A549 (cell line): ENCODE data around the gene BUD23. TPM values are rescaled to one million over a fixed set of nuclear protein-coding genes. Genes with fewer than 3 reads are reported as not detected.

ENCODE experiments used
- ATAC-seq, 2 experiments: fragments of 200-7000 bp in 1 of 2; fragments of >200 bp in 1 of 2; cut with Nextera tagmentation in 1 of 2; cut with Tn5 transposase in 1 of 2; 3 replicates each; pipeline versions ENCODE4 v1.8.0 to v1.9.1; 2018 to 2020; ENCODE audit warnings: mild to moderate bottlenecking in 1 of 2, moderate library complexity in 1 of 2
- CTCF ChIA-PET: fragments of 300-600 bp; sonication (Branson Sonifier 250); formaldehyde crosslinking; extraction: SDS; loops from one replicate; lab custom pipeline; 2021; ENCODE audit warnings: antibody characterized with exemption, inconsistent platforms; lab: Yijun Ruan, JAX
- POLR2A ChIA-PET: fragments of 350-600 bp; formaldehyde crosslinking; extraction: SDS; loops from one replicate; lab custom pipeline; 2021; ENCODE audit warnings: antibody characterized with exemption, inconsistent platforms; lab: Yijun Ruan, JAX
- DNase-seq, 2 experiments: peaks; one replicate each; pipeline versions ENCODE4 v3.0.0 to v3.0.0-alpha.2; 2011 to 2016; ENCODE audit warnings: low read depth in 1 of 2, low spot score in 1 of 2
- FAIRE-seq: peaks from 2 replicates; lab custom pipeline; 2011; peaks lifted over from hg19 to GRCh38; lab: Jason Lieb, UNC
- H3K27ac ChIP-seq, 2 experiments: fragments of >200 bp; sonication (Bioruptor Twin); formaldehyde crosslinking; 3 replicates each; pipeline ENCODE4 v1.5.1; 2016 to 2017
- H3K4me1 ChIP-seq: fragments of >200 bp; sonication (Bioruptor Twin); formaldehyde crosslinking; 3 replicates; pipeline ENCODE4 v1.6.1; 2016
- H3K4me2 ChIP-seq: fragments of >200 bp; sonication (Bioruptor Twin); formaldehyde crosslinking; 3 replicates; pipeline ENCODE4 v1.6.1; 2016
- H3K4me3 ChIP-seq: fragments of >200 bp; sonication (Bioruptor Twin); formaldehyde crosslinking; 3 replicates; pipeline ENCODE4 v1.5.1; 2016
- H3K9me3 ChIP-seq: fragments of >200 bp; sonication (Bioruptor Twin); formaldehyde crosslinking; 3 replicates; pipeline ENCODE4 v1.6.1; 2016
- BCL3 ChIP-seq: fragments of >200 bp; sonication (Bioruptor Twin); formaldehyde crosslinking; IDR thresholded peaks from 3 replicates; pipeline ENCODE4 v1.6.1; 2016
- CHD4 ChIP-seq: fragments of 200-600 bp; sonication (generic); IDR thresholded peaks from 2 replicates; pipeline ENCODE4 v1.6.1; 2016; ENCODE audit warnings: antibody characterized with exemption, mild to moderate bottlenecking, borderline replicate concordance
- EHMT2 ChIP-seq: fragments of 200-600 bp; sonication (generic); IDR thresholded peaks from 2 replicates; pipeline ENCODE4 v1.6.1; 2016; ENCODE audit warnings: antibody characterized with exemption, low read depth, mild to moderate bottlenecking, moderate library complexity
- ESRRA ChIP-seq: fragments of 150-350 bp; IDR thresholded peaks from 2 replicates; pipeline ENCODE4 v1.6.1; 2014; ENCODE audit warnings: mild to moderate bottlenecking, low read length, borderline replicate concordance
- FOSB ChIP-seq: fragments of 250-450 bp; sonication (Bioruptor Pico); IDR thresholded peaks from 2 replicates; pipeline ENCODE4 v1.5.0; 2020; ENCODE audit warnings: mild to moderate bottlenecking, moderate library complexity
- FOSL2 ChIP-seq, 2 experiments: fragments of 450-650 bp in 1 of 2; fragments of >200 bp in 1 of 2; sonication (Bioruptor Twin) in 1 of 2; formaldehyde crosslinking; IDR thresholded peaks; 2 replicates each; pipeline versions ENCODE4 v1.5.0 to v1.6.1; 2016 to 2020; ENCODE audit warnings: mild to moderate bottlenecking in 1 of 2, moderate library complexity in 1 of 2
- GATA3 ChIP-seq: IDR thresholded peaks from 2 replicates; pipeline ENCODE4 v1.6.1; 2012; ENCODE audit warnings: borderline replicate concordance
- HOXB13 ChIP-seq: fragments of 250-450 bp; sonication (Bioruptor Pico); IDR thresholded peaks from 2 replicates; pipeline ENCODE4 v1.5.0; 2020; ENCODE audit warnings: low read depth, mild to moderate bottlenecking, moderate library complexity
- HOXB5 ChIP-seq: fragments of 250-450 bp; sonication (Bioruptor Pico); IDR thresholded peaks from 2 replicates; pipeline ENCODE4 v1.5.0; 2020; ENCODE audit warnings: mild to moderate bottlenecking, moderate library complexity
- JUN ChIP-seq, 2 experiments: fragments of >200 bp; sonication (Bioruptor Twin); formaldehyde crosslinking; IDR thresholded peaks; 2 replicates in 1 of 2; 3 replicates in 1 of 2; pipeline ENCODE4 v1.6.1; 2016 to 2017
- KDM1A ChIP-seq: fragments of 200-600 bp; sonication (generic); IDR thresholded peaks from 2 replicates; pipeline ENCODE4 v1.6.1; 2016; ENCODE audit warnings: low read depth, mild to moderate bottlenecking
- KDM5A ChIP-seq: fragments of 200-600 bp; sonication (generic); IDR thresholded peaks from 2 replicates; pipeline ENCODE4 v1.6.1; 2016; ENCODE audit warnings: antibody characterized with exemption, mild to moderate bottlenecking
- NR3C1 ChIP-seq: fragments of >200 bp; sonication (Bioruptor Twin); formaldehyde crosslinking; IDR thresholded peaks from 3 replicates; pipeline ENCODE4 v1.6.1; 2017
- PHF8 ChIP-seq: fragments of 200-600 bp; sonication (generic); IDR thresholded peaks from 2 replicates; pipeline ENCODE4 v1.6.1; 2016; ENCODE audit warnings: low read depth, mild to moderate bottlenecking, antibody characterized with exemption, moderate library complexity, borderline replicate concordance
- POLR2AphosphoS2 ChIP-seq: conservative IDR thresholded peaks from 2 replicates; pipeline ENCODE4 v1.6.1; 2012; ENCODE audit warnings: low read length, improper control_type of control experiment, inconsistent platforms
- RAD21 ChIP-seq, 2 experiments: fragments of >200 bp in 1 of 2; sonication (Bioruptor Twin) in 1 of 2; formaldehyde crosslinking in 1 of 2; IDR thresholded peaks in 1 of 2; conservative IDR thresholded peaks in 1 of 2; 2 replicates in 1 of 2; 3 replicates in 1 of 2; pipeline ENCODE4 v1.6.1; 2012 to 2018; ENCODE audit warnings: inconsistent platforms in 1 of 2
- REST ChIP-seq: fragments of 200-600 bp; sonication (generic); IDR thresholded peaks from 2 replicates; pipeline ENCODE4 v1.6.1; 2016; ENCODE audit warnings: antibody characterized with exemption, mild to moderate bottlenecking, moderate library complexity
- SREBF2 ChIP-seq: fragments of 450-650 bp; IDR thresholded peaks from 2 replicates; pipeline ENCODE4 v1.6.1; 2014; ENCODE audit warnings: mild to moderate bottlenecking, moderate library complexity
- USF2 ChIP-seq: fragments of 450-650 bp; IDR thresholded peaks from 2 replicates; pipeline ENCODE4 v1.6.1; 2014; ENCODE audit warnings: antibody characterized with exemption
- ZNF302 ChIP-seq: fragments of 250-450 bp; sonication (Bioruptor Pico); IDR thresholded peaks from 2 replicates; pipeline ENCODE4 v1.9.0; 2021; ENCODE audit warnings: inconsistent platforms, mild to moderate bottlenecking, moderate library complexity
- ZSCAN20 ChIP-seq: fragments of 250-450 bp; sonication (Bioruptor Pico); IDR thresholded peaks from 2 replicates; pipeline ENCODE4 v1.8.0; 2022; ENCODE audit warnings: mild to moderate bottlenecking, moderate library complexity
- WGBS: methylation state at CpG from one replicate; pipeline ENCODE4 v1.1.6; 2017; ENCODE audit errors: missing lambda C conversion rate; 5-methylcytosine and 5-hydroxymethylcytosine counted together
- polyA plus RNA-seq, 4 experiments: library from polyadenylated mRNA; depleted of rRNA in 3 of 4; stranded (reverse); fragments of >200 nt; fragmentation: RNase III in 1 of 4; extraction: RNeasy Plus Mini Kit Qiagen cat#74134 plus additional on column Dnase treatment in 1 of 4; gene quantifications; 2 replicates in 3 of 4; 3 replicates in 1 of 4; pipeline ENCODE4 v1.2.3, GENCODE V29; 2011 to 2017
- TF ChIP-seq, protein P1 (sequence below): IDR thresholded peaks from 2 replicates; pipeline ENCODE4 v1.6.1; 2012
- TF ChIP-seq, protein P2 (sequence below): fragments of 250-450 bp; sonication (Bioruptor Pico); IDR thresholded peaks from 2 replicates; pipeline ENCODE4 v1.5.0; 2021; ENCODE audit warnings: mild to moderate bottlenecking, moderate library complexity, borderline replicate concordance
- TF ChIP-seq, protein P3 (sequence below): fragments of 250-450 bp; sonication (Bioruptor Pico); IDR thresholded peaks from 2 replicates; pipeline ENCODE4 v1.5.0; 2020; ENCODE audit warnings: low read depth, mild to moderate bottlenecking, moderate library complexity

The BUD23 gene
- polyA plus RNA-seq, 2 of the 4 experiments (the other 2 are of a cell fraction) = 134 to 161 TPM

- Histone ChIP-seq H3K9me3 (no peaks in the 10 kb centered on the region), H3K4me3 (no peak overlapping the region), H3K4me1 (peaks cover 60% of the 10 kb centered on the region), H3K4me2 (0 out of 3 replicates have a peak overlapping the region, but pooled peaks have one; percentile 7), H3K27ac (peak overlapping the region; percentile 42 to 99; a peak in 5 of 6 replicates)
- ChIA-PET CTCF (interaction anchor here (2.3 to 10.0 kb wide), 6 partner anchors 8 to 93 kb away, joined by 17 to 139 read pairs (median 52); partner anchors contain the start of gene STX1A), POLR2A (interaction anchor here (0.5 kb wide), 1 partner anchor 12 kb away, joined by 4 read pairs; no protein-coding TSS in a partner anchor)
- DNase-seq (no peak), FAIRE-seq (no peak), ATAC-seq (no peak)
- TF ChIP-seq RAD21 (conservative IDR thresholded peaks at IDR 0.05 in 1 of 2, IDR thresholded peaks at IDR 0.05 in 1 of 2) (no peak), KDM5A (no peak), HOXB5 (no peak), CHD4 (no peak), NR3C1 (no peak), POLR2AphosphoS2 (peak; percentile 46; the same call in 1 of the 2 replicates), SREBF2 (no peak), JUN (IDR thresholded peaks at IDR 0.05) (peak in 1 of 2 experiments; percentile 3; a peak in 1 of 5 replicates), ZSCAN20 (CRISPR knock-in tag) (no peak), USF2 (peak; percentile 60), GATA3 (no peak), ESRRA (no peak), FOSB (CRISPR knock-in tag) (no peak), BCL3 (no peak), FOSL2 (IDR thresholded peaks at IDR 0.05) (no peak), FOSL2 (CRISPR knock-in tag; IDR thresholded peaks at IDR 0.05) (no peak), EHMT2 (no peak), KDM1A (no peak)
- TF ChIP-seq, protein P1, sequence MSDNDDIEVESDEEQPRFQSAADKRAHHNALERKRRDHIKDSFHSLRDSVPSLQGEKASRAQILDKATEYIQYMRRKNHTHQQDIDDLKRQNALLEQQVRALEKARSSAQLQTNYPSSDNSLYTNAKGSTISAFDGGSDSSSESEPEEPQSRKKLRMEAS = no peak
- TF ChIP-seq, protein P2, sequence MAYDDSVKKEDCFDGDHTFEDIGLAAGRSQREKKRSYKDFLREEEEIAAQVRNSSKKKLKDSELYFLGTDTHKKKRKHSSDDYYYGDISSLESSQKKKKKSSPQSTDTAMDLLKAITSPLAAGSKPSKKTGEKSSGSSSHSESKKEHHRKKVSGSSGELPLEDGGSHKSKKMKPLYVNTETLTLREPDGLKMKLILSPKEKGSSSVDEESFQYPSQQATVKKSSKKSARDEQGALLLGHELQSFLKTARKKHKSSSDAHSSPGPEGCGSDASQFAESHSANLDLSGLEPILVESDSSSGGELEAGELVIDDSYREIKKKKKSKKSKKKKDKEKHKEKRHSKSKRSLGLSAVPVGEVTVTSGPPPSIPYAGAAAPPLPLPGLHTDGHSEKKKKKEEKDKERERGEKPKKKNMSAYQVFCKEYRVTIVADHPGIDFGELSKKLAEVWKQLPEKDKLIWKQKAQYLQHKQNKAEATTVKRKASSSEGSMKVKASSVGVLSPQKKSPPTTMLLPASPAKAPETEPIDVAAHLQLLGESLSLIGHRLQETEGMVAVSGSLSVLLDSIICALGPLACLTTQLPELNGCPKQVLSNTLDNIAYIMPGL (CRISPR knock-in tag) = no peak
- TF ChIP-seq, protein P3, sequence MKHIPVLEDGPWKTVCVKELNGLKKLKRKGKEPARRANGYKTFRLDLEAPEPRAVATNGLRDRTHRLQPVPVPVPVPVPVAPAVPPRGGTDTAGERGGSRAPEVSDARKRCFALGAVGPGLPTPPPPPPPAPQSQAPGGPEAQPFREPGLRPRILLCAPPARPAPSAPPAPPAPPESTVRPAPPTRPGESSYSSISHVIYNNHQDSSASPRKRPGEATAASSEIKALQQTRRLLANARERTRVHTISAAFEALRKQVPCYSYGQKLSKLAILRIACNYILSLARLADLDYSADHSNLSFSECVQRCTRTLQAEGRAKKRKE (CRISPR knock-in tag) = no peak
- WGBS = 80% methylated on average over 9 of the region's 15 CpGs
Measured at GRCh38 chr7:73699370-73700068, 16.1 kb downstream of the BUD23 start.

DNA sequence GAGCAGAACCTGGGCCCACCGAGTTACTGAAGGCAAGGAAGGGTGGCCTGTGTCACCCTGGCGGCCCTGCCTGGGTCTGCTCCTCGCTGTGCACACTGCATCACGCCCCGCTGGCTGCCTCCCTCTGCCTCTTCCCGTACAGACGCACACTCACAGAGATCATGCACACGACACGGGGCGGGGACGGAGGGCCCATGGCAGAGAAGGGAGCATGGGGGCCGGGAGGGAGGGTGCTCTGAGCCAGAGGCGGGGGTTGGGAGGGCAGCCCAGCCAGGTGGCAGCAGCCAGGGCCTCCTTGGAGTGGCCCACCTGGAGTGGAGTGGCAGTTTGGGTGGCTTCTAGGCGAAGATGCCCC, 16.6 kb downstream of the BUD23 start:
- no peak for TF ChIP-seq PHF8
- no peak for TF ChIP-seq ZNF302 (CRISPR knock-in tag)
- TF ChIP-seq REST = no peak
- TF ChIP-seq JUN (IDR thresholded peaks at IDR 0.05) = peak in 1 of 2 experiments; percentile 50; a peak in 1 of 5 replicates
- no peak for TF ChIP-seq HOXB13 (CRISPR knock-in tag)
- Histone ChIP-seq H3K27ac (peak overlapping the region; percentile 42 to 99; a peak in 4 of 6 replicates), H3K4me1 (peaks cover 62% of the 10 kb centered on the region), H3K4me2 (0 out of 3 replicates have a peak overlapping the region, but pooled peaks have one; percentile 7), H3K4me3 (no peak overlapping the region), H3K9me3 (no peaks in the 10 kb centered on the region)
- ATAC-seq (no peak), DNase-seq (no peak), FAIRE-seq (no peak)
- ChIA-PET CTCF (interaction anchor here (0.6 to 10.0 kb wide), 10 partner anchors 8 to 168 kb away, joined by 3 to 139 read pairs (median 24); partner anchors contain the start of gene STX1A), POLR2A (interaction anchor here (0.5 kb wide), 1 partner anchor 12 kb away, joined by 4 read pairs; no protein-coding TSS in a partner anchor)
- 76% methylated on average over 10 of the region's 14 CpGs for WGBS
